Endothelial cell of umbilical vein (primary cell): ENCODE data around the gene ITGB3. TPM values are rescaled to one million over a fixed set of nuclear protein-coding genes. Genes with fewer than 3 reads are reported as not detected.

Experiments used
- BruUV-seq: library from RNA; stranded (reverse); fragments of 400-500 nt; replicated peaks from 2 replicates; lab custom pipeline; 2021; lab: Mats Ljungman, UMichigan
- CTCF ChIA-PET: fragments of 300-600, 350-600 bp; sonication (Branson Sonifier 250); formaldehyde crosslinking; loops from one replicate; lab custom pipeline; 2021; ENCODE audit warnings: antibody characterized with exemption, inconsistent platforms; lab: Charles Lee
- POLR2A ChIA-PET: fragments of 300-600, 350-600 bp; sonication (Branson Sonifier 250); formaldehyde crosslinking; loops from one replicate; lab custom pipeline; 2021; ENCODE audit warnings: antibody characterized with exemption, inconsistent platforms; lab: Charles Lee
- DNase-seq: peaks from one replicate; pipeline ENCODE4 v3.0.0-alpha.2; 2011; ENCODE audit warnings: low read depth, low spot score
- FAIRE-seq: peaks from 2 replicates; lab custom pipeline; 2011; peaks lifted over from hg19 to GRCh38; lab: Jason Lieb, UNC
- H2AFZ ChIP-seq: 2 replicates; pipeline ENCODE4 v1.6.0; 2012; ENCODE audit warnings: low read depth, low read length, control low read depth, inconsistent platforms
- H3K27ac ChIP-seq: 2 replicates; pipeline ENCODE4 v1.5.1; 2011; ENCODE audit warnings: low read depth, mild to moderate bottlenecking, control low read depth, low read length, moderate library complexity; ENCODE audit not compliant: insufficient read depth
- H3K27me3 ChIP-seq, 2 experiments: 2 replicates each; pipeline versions ENCODE4 v1.6.0 to v1.6.1; 2011; ENCODE audit warnings: low read length in 2 of 2, mixed read lengths in 1 of 2; ENCODE audit not compliant: control insufficient read depth in 2 of 2, insufficient read depth in 2 of 2
- H3K36me3 ChIP-seq, 2 experiments: 2 replicates in 1 of 2; 3 replicates in 1 of 2; pipeline ENCODE4 v1.5.1; 2011; ENCODE audit warnings: low read length in 2 of 2, mild to moderate bottlenecking in 1 of 2, moderate library complexity in 1 of 2; ENCODE audit not compliant: control insufficient read depth in 2 of 2, insufficient read depth in 2 of 2; ENCODE audit errors: extremely low read depth in 1 of 2
- H3K4me1 ChIP-seq: 3 replicates; pipeline ENCODE4 v1.5.1; 2011; ENCODE audit warnings: mild to moderate bottlenecking, low read length; ENCODE audit not compliant: control insufficient read depth, insufficient read depth; ENCODE audit errors: extremely low read depth
- H3K4me2 ChIP-seq: 2 replicates; pipeline ENCODE4 v1.6.1; 2011; ENCODE audit warnings: low read length, control low read depth, mixed read lengths; ENCODE audit not compliant: insufficient read depth
- H3K4me3 ChIP-seq, 3 experiments: fragments of 200-600 bp in 1 of 3; sonication (generic), shearing (Covaris generic) in 1 of 3; replicated peaks in 1 of 3; 2 replicates each; pipeline ENCODE4 v1.5.1; 2011 to 2016; ENCODE audit warnings: control low read depth in 3 of 3, low read length in 3 of 3, mild to moderate bottlenecking in 2 of 3, inconsistent platforms in 1 of 3, low read depth in 1 of 3, moderate library complexity in 1 of 3; ENCODE audit not compliant: insufficient read depth in 1 of 3
- H3K79me2 ChIP-seq: 2 replicates; pipeline ENCODE4 v1.6.0; 2012; ENCODE audit warnings: low read length, inconsistent platforms; ENCODE audit not compliant: control insufficient read depth, insufficient read depth
- H3K9ac ChIP-seq: replicated peaks from 2 replicates; pipeline ENCODE3; 2011; ENCODE audit warnings: low read length, control low read depth; ENCODE audit not compliant: insufficient read depth; ENCODE audit errors: extremely low read depth
- H3K9me1 ChIP-seq: replicated peaks from 3 replicates; pipeline ENCODE4 v1.6.0; 2011; ENCODE audit warnings: mild to moderate bottlenecking, low read length; ENCODE audit not compliant: control insufficient read depth, insufficient read depth; ENCODE audit errors: extremely low read depth
- H3K9me3 ChIP-seq: replicated peaks from 2 replicates; pipeline ENCODE4 v1.5.1; 2012; ENCODE audit warnings: low read length, inconsistent platforms; ENCODE audit not compliant: control insufficient read depth, insufficient read depth
- H4K20me1 ChIP-seq: replicated peaks from 2 replicates; pipeline ENCODE3; 2011; ENCODE audit warnings: mild to moderate bottlenecking, low read length; ENCODE audit not compliant: control insufficient read depth, insufficient read depth; ENCODE audit errors: extremely low read depth
- CTCF ChIP-seq, 2 donors: IDR thresholded peaks; 1 replicate in 1 of 2; 2 replicates in 1 of 2; pipeline ENCODE4 v1.5.1; 2011; ENCODE audit warnings: low read length in 2 of 2, mild to moderate bottlenecking in 2 of 2, moderate library complexity in 2 of 2, control low read depth in 1 of 2, inconsistent platforms in 1 of 2, low read depth in 1 of 2; ENCODE audit not compliant: insufficient read depth in 1 of 2; ENCODE audit errors: extremely low read depth in 1 of 2
- EZH2 ChIP-seq: IDR thresholded peaks from 2 replicates; pipeline ENCODE4 v1.6.1; 2012; ENCODE audit warnings: borderline replicate concordance, low read depth, mild to moderate bottlenecking, moderate library complexity, low read length, inconsistent platforms; ENCODE audit not compliant: severe bottlenecking
- FOS ChIP-seq: IDR thresholded peaks from 2 replicates; pipeline ENCODE4 v1.6.1; 2011; ENCODE audit warnings: mild to moderate bottlenecking, low read length, moderate library complexity, borderline replicate concordance; ENCODE audit not compliant: insufficient read depth
- GATA2 ChIP-seq: IDR thresholded peaks from 2 replicates; pipeline ENCODE4 v1.7.0; 2011; ENCODE audit warnings: low read depth, mild to moderate bottlenecking, moderate library complexity, mixed read lengths, low read length; ENCODE audit not compliant: insufficient read length, insufficient read depth
- JUN ChIP-seq: IDR thresholded peaks from 2 replicates; pipeline ENCODE4 v1.6.1; 2011; ENCODE audit warnings: borderline replicate concordance, low read depth; ENCODE audit not compliant: insufficient read length, insufficient read depth
- MAX ChIP-seq: IDR thresholded peaks from 2 replicates; pipeline ENCODE4 v1.6.1; 2011; ENCODE audit not compliant: insufficient read depth, insufficient read length
- MYC ChIP-seq: IDR thresholded peaks from one replicate; pipeline ENCODE4 v1.6.1; 2011; ENCODE audit warnings: mild to moderate bottlenecking, low read depth, low read length
- POLR2A ChIP-seq: IDR thresholded peaks from 2 replicates; pipeline ENCODE4 v1.6.1; 2012; ENCODE audit warnings: low read depth, mild to moderate bottlenecking, control low read depth, low read length
- POLR2AphosphoS5 ChIP-seq: IDR thresholded peaks from 2 replicates; pipeline ENCODE4 v1.6.1; 2012; ENCODE audit warnings: low read depth, mild to moderate bottlenecking, control low read depth, low read length, moderate library complexity; ENCODE audit not compliant: insufficient read depth
- dilution Hi-C: fragments of 300-500 bp; cut with MboI; formaldehyde crosslinking; loops from one replicate; pipeline ENCODE4 v1.15.0; 2019; ENCODE audit warnings: low sequenced_read_pairs; ENCODE audit not compliant: extremely low pct_ligation_motif_present
- intact Hi-C: fragments of 100-400 bp; cut with micrococcal nuclease; formaldehyde crosslinking; loops from one replicate; pipeline ENCODE4 v1.10.0; 2022
- polyA plus RNA-seq, 4 experiments: library from polyadenylated mRNA; depleted of rRNA in 3 of 4; stranded (reverse) in 3 of 4; unstranded in 1 of 4; fragments of >200 nt; gene quantifications; 2 replicates each; pipeline versions ENCODE4 v1.2.1 to v1.2.3, GENCODE V29; 2011 to 2012; ENCODE audit warnings: missing spikeins in 1 of 4
- total RNA-seq: library from RNA; stranded (reverse); gene quantifications from 2 replicates; pipeline ENCODE4 v1.2.3, GENCODE V29; 2021

ITGB3 gene
- total and polyA plus RNA-seq, 2 donors (not counting 3 experiments of a cell fraction or from before 2014, with no cell fraction given): 55.8 to 60.0 TPM

GRCh38 chr17:47264166-47264565 lies 10.5 kb downstream of the ITGB3 start:
- H3K27ac ChIP-seq: no peak overlapping the region
- DNase-seq (no peak), FAIRE-seq (no peak)
- intact Hi-C loops (no loop called here), dilution Hi-C loops (no loop called here)
- ChIA-PET POLR2A (no interaction called here), CTCF (no interaction called here)
- H3K27me3 ChIP-seq: no peaks in the 10 kb centered on the region
- H3K4me2 ChIP-seq: no peak overlapping the region
- H3K9me1 ChIP-seq: no peaks in the 10 kb centered on the region
- peaks cover 28% of the 10 kb centered on the region for H3K79me2 ChIP-seq
- H3K4me3 ChIP-seq: no peak overlapping the region
- H4K20me1 ChIP-seq: no peaks in the 10 kb centered on the region
- no peak overlapping the region for H3K9ac ChIP-seq
- no peaks in the 10 kb centered on the region for H3K36me3 ChIP-seq
- H3K4me1 ChIP-seq: peaks cover 37% of the 10 kb centered on the region
- no peaks in the 10 kb centered on the region for H3K9me3 ChIP-seq
- no peak overlapping the region for H2AFZ ChIP-seq
- BruUV-seq: no TSS peak
- TF ChIP-seq POLR2AphosphoS5: no peak
- no peak for TF ChIP-seq MYC
- no peak for TF ChIP-seq JUN
- no peak for TF ChIP-seq CTCF (IDR thresholded peaks at IDR 0.05; ENCODE audit: extremely low read depth in 1 of 2, insufficient read depth in 1 of 2, low read depth in 1 of 2, low read length in 2 of 2)
- TF ChIP-seq EZH2: no peak
- TF ChIP-seq GATA2: no peak
- no peak for TF ChIP-seq POLR2A
- TF ChIP-seq MAX: no peak
- no peak for TF ChIP-seq FOS
